Fibroblast of villous mesenchyme (primary cell): ENCODE results near the gene IPCEF1. TPM values are rescaled to one million over a fixed set of nuclear protein-coding genes. Genes with fewer than 3 reads are reported as not detected.

Experiments used
- DNase-seq: peaks from one replicate; pipeline ENCODE4 v3.0.0-alpha.2; 2010; ENCODE audit warnings: low read depth
- H3K4me3 ChIP-seq: 2 replicates; pipeline ENCODE4 v1.5.1; 2011; ENCODE audit warnings: low read depth, mild to moderate bottlenecking, low read length
- total RNA-seq: library from RNA; depleted of rRNA; stranded (reverse); fragments of >200 nt; gene quantifications from 2 replicates; pipeline ENCODE4 v1.2.3, GENCODE V29; 2012
- TF ChIP-seq, protein P1 (sequence below): IDR thresholded peaks from 2 replicates; pipeline ENCODE4 v1.5.1; 2012; ENCODE audit warnings: low read depth, mild to moderate bottlenecking, low read length; ENCODE audit not compliant: insufficient read depth

IPCEF1 gene
- total RNA-seq, 1 donor, result 0.86 TPM

DNA sequence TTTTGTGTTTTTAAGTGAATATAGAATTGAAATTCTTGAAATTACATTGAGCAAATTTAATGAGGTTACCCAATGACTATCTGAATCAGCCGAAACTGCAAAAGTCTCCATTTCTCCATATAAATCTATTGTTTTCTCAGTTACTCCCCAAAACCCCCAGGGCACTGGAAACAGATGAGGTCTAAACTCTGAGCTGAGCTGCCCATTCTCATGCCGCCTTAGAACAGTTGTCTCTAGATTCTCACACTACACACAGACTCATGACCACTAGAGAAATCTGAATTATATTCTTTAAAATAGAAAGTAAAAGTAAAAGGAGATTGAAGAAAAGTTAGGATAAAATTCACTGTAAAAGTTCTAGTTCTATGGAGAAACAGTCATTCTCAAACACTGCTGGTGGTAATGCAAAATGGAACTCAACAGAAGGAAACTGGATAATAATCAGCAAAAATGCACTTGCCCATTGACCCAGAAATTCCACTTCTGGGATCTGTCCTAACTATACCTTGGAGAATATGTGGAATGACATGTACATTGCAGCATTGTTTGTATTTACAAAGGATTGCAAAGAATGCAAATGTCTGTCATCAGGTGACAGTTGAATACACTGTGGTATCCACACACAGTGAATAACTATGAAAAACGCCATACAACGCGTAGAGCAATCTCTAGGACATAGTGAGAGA lies 125.5 kb downstream of the IPCEF1 start:
- TF ChIP-seq, protein P1, sequence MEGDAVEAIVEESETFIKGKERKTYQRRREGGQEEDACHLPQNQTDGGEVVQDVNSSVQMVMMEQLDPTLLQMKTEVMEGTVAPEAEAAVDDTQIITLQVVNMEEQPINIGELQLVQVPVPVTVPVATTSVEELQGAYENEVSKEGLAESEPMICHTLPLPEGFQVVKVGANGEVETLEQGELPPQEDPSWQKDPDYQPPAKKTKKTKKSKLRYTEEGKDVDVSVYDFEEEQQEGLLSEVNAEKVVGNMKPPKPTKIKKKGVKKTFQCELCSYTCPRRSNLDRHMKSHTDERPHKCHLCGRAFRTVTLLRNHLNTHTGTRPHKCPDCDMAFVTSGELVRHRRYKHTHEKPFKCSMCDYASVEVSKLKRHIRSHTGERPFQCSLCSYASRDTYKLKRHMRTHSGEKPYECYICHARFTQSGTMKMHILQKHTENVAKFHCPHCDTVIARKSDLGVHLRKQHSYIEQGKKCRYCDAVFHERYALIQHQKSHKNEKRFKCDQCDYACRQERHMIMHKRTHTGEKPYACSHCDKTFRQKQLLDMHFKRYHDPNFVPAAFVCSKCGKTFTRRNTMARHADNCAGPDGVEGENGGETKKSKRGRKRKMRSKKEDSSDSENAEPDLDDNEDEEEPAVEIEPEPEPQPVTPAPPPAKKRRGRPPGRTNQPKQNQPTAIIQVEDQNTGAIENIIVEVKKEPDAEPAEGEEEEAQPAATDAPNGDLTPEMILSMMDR, result no peak
- H3K4me3 ChIP-seq, result no peak overlapping the region
- DNase-seq, result no peak

DNA sequence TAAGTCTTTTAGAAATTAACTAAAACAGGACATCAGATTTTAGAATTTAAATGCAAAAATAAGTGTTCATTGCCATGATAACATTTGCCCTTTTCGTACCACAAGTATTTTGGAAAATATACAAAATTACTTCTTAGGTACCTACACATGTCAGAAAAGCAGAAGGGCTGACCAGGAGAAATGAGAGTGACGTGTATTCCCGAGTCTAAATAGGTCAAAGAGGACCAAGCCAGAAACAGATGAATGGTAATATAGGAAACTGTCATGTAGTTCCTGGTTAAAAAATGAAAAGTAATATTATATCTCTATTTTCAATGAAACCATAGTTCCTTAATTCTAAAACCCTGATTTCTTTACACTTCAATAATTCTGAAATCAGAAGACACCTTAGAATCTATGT lies 126.2 kb downstream of the IPCEF1 start:
- TF ChIP-seq, protein P1, result no peak
- no peak for DNase-seq
- no peak overlapping the region for H3K4me3 ChIP-seq

DNA sequence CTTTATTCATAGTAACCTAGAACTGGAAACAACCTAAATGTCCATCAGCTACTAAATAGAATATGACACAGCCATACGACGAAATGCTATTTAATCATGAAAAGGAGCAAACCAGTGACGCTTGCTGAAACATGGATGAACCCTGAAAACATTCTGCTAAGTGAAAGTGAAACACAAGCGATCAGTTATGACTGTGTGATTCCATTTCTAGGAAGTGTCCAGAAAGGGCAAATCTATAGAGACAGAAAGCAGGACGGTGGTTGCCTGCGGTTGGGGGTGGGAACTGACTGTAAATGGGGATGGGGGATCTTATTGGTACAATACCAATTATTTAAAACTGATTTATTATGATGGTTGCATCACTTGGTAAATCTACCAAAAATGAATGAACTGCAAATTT lies 126.8 kb downstream of the IPCEF1 start:
- no peak for DNase-seq
- H3K4me3 ChIP-seq, result no peak overlapping the region
- TF ChIP-seq, protein P1, result no peak

DNA sequence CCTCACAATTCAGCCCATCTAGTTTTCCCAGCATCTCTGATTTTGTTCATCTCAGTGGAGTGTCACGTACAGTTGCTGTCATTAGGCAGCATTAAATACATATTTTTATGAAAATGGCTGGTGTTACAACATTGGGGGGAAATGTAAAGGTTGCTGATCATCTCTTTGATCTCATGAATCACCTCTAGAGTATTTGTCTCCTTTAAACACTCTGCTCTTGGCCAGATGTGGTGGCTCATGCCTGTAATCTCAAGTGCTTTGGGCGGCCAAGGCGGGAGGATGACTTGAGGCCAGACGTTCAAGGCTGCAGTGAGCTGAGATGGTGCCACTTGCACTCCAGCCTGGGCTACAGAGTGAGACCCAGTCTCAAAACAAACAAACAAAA lies 128.1 kb downstream of the IPCEF1 start:
- TF ChIP-seq, protein P1, result no peak
- DNase-seq, result no peak
- no peak overlapping the region for H3K4me3 ChIP-seq

DNA sequence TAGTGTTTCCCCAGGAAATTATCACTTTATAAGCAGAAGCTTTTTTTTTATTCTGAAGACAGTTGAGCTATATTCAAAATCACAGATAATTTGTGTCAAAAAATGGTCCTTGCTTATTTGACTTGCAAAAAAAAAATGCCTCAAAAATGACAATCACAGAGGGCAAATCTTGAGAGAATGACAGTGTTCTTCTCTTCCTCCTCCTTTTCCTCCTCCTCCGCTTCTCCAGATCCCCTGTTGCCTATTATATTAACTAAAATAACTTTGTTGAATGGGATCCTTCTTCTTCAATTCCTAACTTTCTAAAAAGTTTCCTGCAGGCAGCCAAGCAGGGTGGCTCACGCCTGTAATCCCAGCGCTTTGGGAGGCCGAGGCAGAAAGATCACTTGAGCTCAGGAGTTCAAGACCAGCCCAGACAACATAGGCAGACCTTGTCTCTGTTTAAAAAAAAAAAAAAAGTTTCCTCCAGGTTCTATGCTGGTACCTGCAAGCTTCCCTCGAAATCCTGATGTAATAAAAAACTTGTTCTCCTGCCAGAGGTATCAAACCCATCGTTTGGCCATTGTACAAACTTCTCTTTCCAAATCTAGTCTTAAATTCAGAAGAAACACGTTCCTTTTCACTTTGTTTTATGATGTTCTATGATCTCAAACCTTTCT lies 128.6 kb downstream of the IPCEF1 start:
- TF ChIP-seq, protein P1, result no peak
- no peak overlapping the region for H3K4me3 ChIP-seq
- DNase-seq, result no peak

DNA sequence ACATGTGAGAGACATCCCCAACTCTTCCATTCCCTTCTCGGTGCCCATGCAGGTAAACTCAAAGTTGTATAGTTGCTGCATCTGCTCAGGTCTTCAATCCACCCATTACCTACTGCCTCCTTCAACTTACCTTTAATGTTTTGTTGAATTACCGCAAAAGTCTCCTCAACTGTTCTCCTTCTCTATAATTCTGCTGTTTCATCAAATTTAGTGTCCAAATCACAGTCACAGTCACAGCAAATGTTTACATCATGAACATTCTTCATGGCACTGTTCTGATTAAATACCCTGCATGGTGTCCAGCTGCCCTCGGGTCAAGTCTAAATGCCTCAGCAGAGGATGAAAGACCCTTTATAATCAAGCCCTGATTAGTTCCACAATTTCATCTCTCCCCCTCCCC lies 130.1 kb downstream of the IPCEF1 start:
- TF ChIP-seq, protein P1, result no peak
- H3K4me3 ChIP-seq, result no peak overlapping the region
- DNase-seq, result no peak
